HepG2 (cell line): ENCODE measurements around the gene SH2D3C. TPM values are rescaled to one million over a fixed set of nuclear protein-coding genes. Genes with fewer than 3 reads are reported as not detected.

ENCODE experiments used
- ATAC-seq: fragments of 200-7000 bp; cut with Tn5 transposase; 3 replicates; pipeline ENCODE4 v1.9.1; 2020; ENCODE audit warnings: mild to moderate bottlenecking, moderate library complexity
- BruUV-seq: library from RNA; stranded (reverse); fragments of 400-500 nt; replicated peaks from 2 replicates; lab custom pipeline; 2021; lab: Mats Ljungman, UMichigan
- CTCF ChIA-PET: fragments of 300-600 bp; formaldehyde crosslinking; extraction: SDS; loops from one replicate; lab custom pipeline; 2021; ENCODE audit warnings: low total read pairs, inconsistent platforms, low intra/inter-chr PET ratio; lab: Yijun Ruan, JAX
- POLR2A ChIA-PET: fragments of 350-600 bp; sonication (Branson Sonifier 250); formaldehyde crosslinking; loops from one replicate; lab custom pipeline; 2020; ENCODE audit warnings: antibody characterized with exemption, inconsistent platforms; lab: Yijun Ruan, JAX
- DNase-seq: peaks from one replicate; pipeline ENCODE4 v3.0.0-alpha.2; 2015; ENCODE audit warnings: low spot score
- FAIRE-seq: peaks from 3 replicates; lab custom pipeline; 2011; peaks lifted over from hg19 to GRCh38; lab: Jason Lieb, UNC
- H2AFZ ChIP-seq: one replicate; pipeline ENCODE4 v1.6.1; 2011; ENCODE audit warnings: low read length, inconsistent platforms
- H3K27ac ChIP-seq: fragments of 300-600 bp; 3 replicates; pipeline ENCODE4 v1.8.0; 2011; ENCODE audit warnings: mixed run types, mild to moderate bottlenecking, mixed read lengths, low read length, inconsistent platforms; ENCODE audit not compliant: insufficient read depth; ENCODE audit errors: extremely low read length
- H3K27me3 ChIP-seq, 2 experiments: fragments of 200-600 bp in 1 of 2; 2 replicates in 1 of 2; 3 replicates in 1 of 2; pipeline versions ENCODE4 v1.6.0 to v1.8.0; 2011; ENCODE audit warnings: low read length in 2 of 2, mild to moderate bottlenecking in 2 of 2, moderate library complexity in 2 of 2, inconsistent platforms in 1 of 2; ENCODE audit not compliant: insufficient read depth in 2 of 2, control insufficient read depth in 1 of 2
- H3K36me3 ChIP-seq, 2 experiments: fragments of 200-600 bp in 1 of 2; replicated peaks in 1 of 2; 2 replicates in 1 of 2; 3 replicates in 1 of 2; pipeline versions ENCODE4 v1.5.1 to v1.8.0; 2011; ENCODE audit warnings: low read length in 2 of 2, inconsistent platforms in 1 of 2; ENCODE audit not compliant: insufficient read depth in 2 of 2, control insufficient read depth in 1 of 2
- H3K4me1 ChIP-seq: 2 replicates; pipeline ENCODE4 v1.5.1; 2012; ENCODE audit warnings: low read length, inconsistent platforms; ENCODE audit not compliant: insufficient read depth
- H3K4me2 ChIP-seq: 2 replicates; pipeline ENCODE4 v1.6.0; 2011; ENCODE audit warnings: low read depth, low read length, inconsistent platforms
- H3K4me3 ChIP-seq, 3 experiments: fragments of 200-600 bp in 1 of 3; sonication (generic), shearing (Covaris generic) in 1 of 3; replicated peaks in 1 of 3; 2 replicates each; pipeline ENCODE4 v1.5.1; 2011 to 2016; ENCODE audit warnings: low read length in 3 of 3, inconsistent platforms in 2 of 3, low read depth in 2 of 3, mild to moderate bottlenecking in 2 of 3, control low read depth in 1 of 3, mixed read lengths in 1 of 3; ENCODE audit not compliant: insufficient read depth in 1 of 3
- H3K79me2 ChIP-seq: one replicate; pipeline ENCODE4 v1.6.1; 2011; ENCODE audit warnings: low read length, inconsistent platforms; ENCODE audit not compliant: insufficient read depth
- H3K9ac ChIP-seq: 2 replicates; pipeline ENCODE4 v1.6.0; 2011; ENCODE audit warnings: mild to moderate bottlenecking, low read depth, low read length, inconsistent platforms; ENCODE audit not compliant: insufficient read depth
- H3K9me3 ChIP-seq: 2 replicates; pipeline ENCODE4 v1.5.1; 2012; ENCODE audit warnings: mild to moderate bottlenecking, low read length
- H4K20me1 ChIP-seq: 2 replicates; pipeline ENCODE4 v1.6.0; 2011; ENCODE audit warnings: inconsistent platforms, mild to moderate bottlenecking, low read length, moderate library complexity; ENCODE audit not compliant: insufficient read depth
- FOXM1 ChIP-seq: sonication (generic); formaldehyde crosslinking; IDR thresholded peaks from 2 replicates; pipeline ENCODE4 v1.5.0; 2020; ENCODE audit warnings: missing genetic modification reagents
- HMGXB4 ChIP-seq, 2 experiments: sonication (generic) in 1 of 2; formaldehyde crosslinking in 1 of 2; IDR thresholded peaks; 2 replicates each; pipeline versions ENCODE4 v1.4.0 to v1.6.1; 2018 to 2020; ENCODE audit warnings: missing genetic modification reagents in 2 of 2, borderline replicate concordance in 1 of 2, low read depth in 1 of 2, mild to moderate bottlenecking in 1 of 2, missing biosample characterization in 1 of 2
- HNRNPH1 ChIP-seq: fragments of 200-400 bp; formaldehyde crosslinking; optimal IDR thresholded peaks from 2 replicates; pipeline ENCODE3; 2017; ENCODE audit warnings: mild to moderate bottlenecking, low read depth, low read length
- JUNB ChIP-seq: sonication (generic); formaldehyde crosslinking; IDR thresholded peaks from 2 replicates; pipeline ENCODE4 v1.8.0; 2022; ENCODE audit warnings: missing genetic modification reagents, mild to moderate bottlenecking, borderline replicate concordance
- KAT8 ChIP-seq: IDR thresholded peaks from 2 replicates; pipeline ENCODE4 v1.6.1; 2016; ENCODE audit warnings: missing genetic modification reagents, missing compliant biosample characterization
- KLF6 ChIP-seq: IDR thresholded peaks from 2 replicates; pipeline ENCODE4 v1.8.0; 2016; ENCODE audit warnings: missing biosample characterization, missing genetic modification reagents
- MEF2D ChIP-seq: sonication (generic); formaldehyde crosslinking; IDR thresholded peaks from 2 replicates; pipeline ENCODE4 v1.5.1; 2020; ENCODE audit warnings: mild to moderate bottlenecking, missing genetic modification reagents
- MTA3 ChIP-seq: sonication (generic); formaldehyde crosslinking; IDR thresholded peaks from 2 replicates; pipeline ENCODE4 v1.4.0; 2020; ENCODE audit warnings: missing genetic modification reagents
- SIX1 ChIP-seq: sonication (generic); formaldehyde crosslinking; IDR thresholded peaks from 2 replicates; pipeline ENCODE4 v1.4.0; 2020; ENCODE audit warnings: missing genetic modification reagents, borderline replicate concordance
- SOX5 ChIP-seq: IDR thresholded peaks from 2 replicates; pipeline ENCODE4 v1.6.1; 2016; ENCODE audit warnings: borderline replicate concordance
- TBX3 ChIP-seq: fragments of 450-650 bp; IDR thresholded peaks from 2 replicates; pipeline ENCODE4 v1.6.1; 2017; ENCODE audit warnings: antibody characterized with exemption, mild to moderate bottlenecking, inconsistent platforms, borderline replicate concordance
- TMF1 ChIP-seq: sonication (generic); formaldehyde crosslinking; IDR thresholded peaks from 2 replicates; pipeline ENCODE4 v1.8.1; 2022; ENCODE audit warnings: low read depth, missing genetic modification reagents
- ZBTB3 ChIP-seq: sonication (generic); formaldehyde crosslinking; IDR thresholded peaks from 2 replicates; pipeline ENCODE4 v1.4.0; 2020; ENCODE audit warnings: low read depth, mild to moderate bottlenecking, moderate library complexity, missing genetic modification reagents, borderline replicate concordance
- ZFP1 ChIP-seq: IDR thresholded peaks from 2 replicates; pipeline ENCODE4 v1.6.1; 2016
- ZFP37 ChIP-seq: sonication (generic); formaldehyde crosslinking; IDR thresholded peaks from 2 replicates; pipeline ENCODE4 v1.4.0; 2020; ENCODE audit warnings: missing genetic modification reagents, borderline replicate concordance
- ZFY ChIP-seq: sonication (generic); formaldehyde crosslinking; IDR thresholded peaks from 2 replicates; pipeline ENCODE4 v1.4.0; 2020; ENCODE audit warnings: missing genetic modification reagents
- ZMYM4 ChIP-seq: sonication (generic); formaldehyde crosslinking; IDR thresholded peaks from 2 replicates; pipeline ENCODE4 v1.8.1; 2023; ENCODE audit warnings: mild to moderate bottlenecking, missing genetic modification reagents
- ZNF143 ChIP-seq: sonication (generic); formaldehyde crosslinking; IDR thresholded peaks from 2 replicates; pipeline ENCODE4 v1.4.0; 2020; ENCODE audit warnings: missing genetic modification reagents
- ZNF891 ChIP-seq: sonication (generic); formaldehyde crosslinking; IDR thresholded peaks from 2 replicates; pipeline ENCODE4 v1.5.0; 2020; ENCODE audit warnings: mild to moderate bottlenecking, missing genetic modification reagents
- WGBS: methylation state at CpG from one replicate; pipeline ENCODE4 v1.1.6; 2017; ENCODE audit warnings: low lambda C conversion rate; 5-methylcytosine and 5-hydroxymethylcytosine counted together
- in situ Hi-C: cut with HindIII; loops from 2 replicates; pipeline ENCODE4 v1.10.0; 2017; ENCODE audit warnings: low pct_unique_long_range_greater_than_20kb; ENCODE audit not compliant: extremely low pct_ligation_motif_present
- intact Hi-C: fragments of 100-400 bp; cut with micrococcal nuclease; formaldehyde crosslinking; loops from one replicate; pipeline ENCODE4 v1.10.0; 2022; ENCODE audit not compliant: unreplicated experiment
- polyA plus RNA-seq, 8 experiments: library from polyadenylated mRNA; depleted of rRNA in 3 of 8; stranded (reverse) in 7 of 8; unstranded in 1 of 8; fragments of >200 nt; fragmentation: Illumina TruSeq in 4 of 8; extraction: Trizol in 4 of 8; gene quantifications; 2 replicates each; pipeline versions ENCODE4 v1.2.1 to v1.2.3, GENCODE V29; 2011 to 2016; ENCODE audit warnings: low read depth in 4 of 8, missing spikeins in 1 of 8, mixed read lengths in 1 of 8; ENCODE audit not compliant: insufficient read depth in 1 of 8
- total RNA-seq, 5 experiments: library from RNA; depleted of rRNA; stranded (reverse); fragments of >200 nt; fragmentation: Illumina TruSeq; extraction: Trizol; gene quantifications; 2 replicates each; pipeline ENCODE4 v1.2.3, GENCODE V29; 2016; ENCODE audit warnings: low read depth in 1 of 5

SH2D3C gene
- total and polyA plus RNA-seq, 2 of the 13 experiments (the other 11 are each of a cell fraction or from before 2014, with no cell fraction given) = not detected

- H3K9ac ChIP-seq = no peak overlapping the region
- BruUV-seq = no TSS peak
- in situ Hi-C loops (no loop called here), intact Hi-C loops (no loop called here)
- CTCF ChIA-PET = no interaction called here
- no peak for ATAC-seq
- FAIRE-seq = no peak
- POLR2A ChIA-PET = no interaction called here
- no peak overlapping the region for H3K4me2 ChIP-seq
- H2AFZ ChIP-seq = no peak overlapping the region
- DNase-seq = no peak
- H3K79me2 ChIP-seq = no peaks in the 10 kb centered on the region
- H3K27me3 ChIP-seq = no peaks in the 10 kb centered on the region
- H3K36me3 ChIP-seq = no peaks in the 10 kb centered on the region
- WGBS = 86% methylated on average over 10 of the region's 10 CpGs
- H3K9me3 ChIP-seq = no peaks in the 10 kb centered on the region
- no peaks in the 10 kb centered on the region for H4K20me1 ChIP-seq
- no peak overlapping the region for H3K4me3 ChIP-seq
- H3K4me1 ChIP-seq = peaks cover 15% of the 10 kb centered on the region
- TF ChIP-seq KAT8 (CRISPR knock-in tag) (no peak), ZNF143 (CRISPR knock-in tag) (no peak), TMF1 (CRISPR knock-in tag) (no peak), TBX3 (no peak), ZNF891 (CRISPR knock-in tag) (no peak), SIX1 (CRISPR knock-in tag) (no peak), ZFY (no peak), FOXM1 (CRISPR knock-in tag) (no peak), ZBTB3 (CRISPR knock-in tag) (no peak), KLF6 (no peak), HMGXB4 (CRISPR knock-in tag; IDR thresholded peaks at IDR 0.05; ENCODE audit: borderline replicate concordance in 1 of 2, low read depth in 1 of 2) (no peak), MTA3 (CRISPR knock-in tag) (no peak), MEF2D (no peak), ZFP37 (CRISPR knock-in tag) (no peak), HNRNPH1 (no peak), JUNB (CRISPR knock-in tag) (no peak), SOX5 (CRISPR knock-in tag) (no peak), ZMYM4 (CRISPR knock-in tag) (no peak), ZFP1 (no peak)
- no peak overlapping the region for H3K27ac ChIP-seq
Observed at GRCh38 chr9:127690735-127691134, 87.7 kb downstream of the SH2D3C start.
